ENCODE results near the gene GATAD2B.

GATAD2B gene

GRCh38 chr1:153951801-153952200, 29.0 kb upstream of the GATAD2B start:
- no peak for TF ChIP-seq CTCF (IDR thresholded peaks at IDR 0.05; ENCODE audit: low read depth, low read length, missing control alignments)
- no peak for DNase-seq (ENCODE audit: low read depth)
- H3K4me3 ChIP-seq (ENCODE audit: low read depth, low read length) = no peak overlapping the region
- in situ Hi-C loops (cut with HindIII; ENCODE audit: low sequenced_read_pairs) = no loop called here

- H3K4me3 ChIP-seq (ENCODE audit: low read depth, low read length) = no peak overlapping the region
- TF ChIP-seq CTCF (IDR thresholded peaks at IDR 0.05; ENCODE audit: low read depth, low read length, missing control alignments) = no peak
- in situ Hi-C loops (cut with HindIII; ENCODE audit: low sequenced_read_pairs) = no loop called here
Measured at GRCh38 chr1:153951183-153951582, 28.4 kb upstream of the GATAD2B start.

GRCh38 chr1:153946622-153947241, 24.0 kb upstream of the GATAD2B start, which contains the start of gene DENND4B:
DENND4B (minus strand) TSS chr1:153946718; CDS start chr1:153944374, 2,344 bp downstream.
- peak; percentile 85 for TF ChIP-seq CTCF (IDR thresholded peaks at IDR 0.05; ENCODE audit: low read depth, low read length, missing control alignments)
- DNase-seq (ENCODE audit: low read depth) = no peak
- in situ Hi-C loops (cut with HindIII; ENCODE audit: low sequenced_read_pairs) = no loop called here
- peak within 1 kb of the TSS; percentile 75 for H3K4me3 ChIP-seq (ENCODE audit: low read depth, low read length)

More at GRCh38 chr1:153951183-153951582, 28.4 kb upstream of the GATAD2B start:
- DNase-seq (ENCODE audit: low read depth) = no peak

GRCh38 chr1:153945795-153946621, 23.2 kb upstream of the GATAD2B start:
- DNase-seq (ENCODE audit: low read depth) = no peak
- in situ Hi-C loops (cut with HindIII; ENCODE audit: low sequenced_read_pairs) = no loop called here
- peak overlapping the region; percentile 75 for H3K4me3 ChIP-seq (ENCODE audit: low read depth, low read length)
- no peak for TF ChIP-seq CTCF (IDR thresholded peaks at IDR 0.05; ENCODE audit: low read depth, low read length, missing control alignments)

- H3K4me3 ChIP-seq (ENCODE audit: low read depth, low read length) = peak overlapping the region; percentile 75
- no peak for TF ChIP-seq CTCF (IDR thresholded peaks at IDR 0.05; ENCODE audit: low read depth, low read length, missing control alignments)
- in situ Hi-C loops (cut with HindIII; ENCODE audit: low sequenced_read_pairs) = no loop called here
- no peak for DNase-seq (ENCODE audit: low read depth)
Measured at GRCh38 chr1:153945131-153945794, 22.5 kb upstream of the GATAD2B start.

GRCh38 chr1:153944827-153945117, 22.0 kb upstream of the GATAD2B start:
- H3K4me3 ChIP-seq (ENCODE audit: low read depth, low read length) = peak overlapping the region; percentile 75
- no peak for TF ChIP-seq CTCF (IDR thresholded peaks at IDR 0.05; ENCODE audit: low read depth, low read length, missing control alignments)
- in situ Hi-C loops (cut with HindIII; ENCODE audit: low sequenced_read_pairs) = no loop called here
- DNase-seq (ENCODE audit: low read depth) = no peak
